HG03520 (cell line): ENCODE results near the gene COPB1.

ENCODE experiments used
- ATAC-seq: cut with Tn5 transposase; IDR thresholded peaks from one replicate; pipeline ENCODE4 v1.9.1; 2021; ENCODE audit warnings: mild to moderate bottlenecking, moderate library complexity; ENCODE audit not compliant: unreplicated experiment

The COPB1 gene

DNA sequence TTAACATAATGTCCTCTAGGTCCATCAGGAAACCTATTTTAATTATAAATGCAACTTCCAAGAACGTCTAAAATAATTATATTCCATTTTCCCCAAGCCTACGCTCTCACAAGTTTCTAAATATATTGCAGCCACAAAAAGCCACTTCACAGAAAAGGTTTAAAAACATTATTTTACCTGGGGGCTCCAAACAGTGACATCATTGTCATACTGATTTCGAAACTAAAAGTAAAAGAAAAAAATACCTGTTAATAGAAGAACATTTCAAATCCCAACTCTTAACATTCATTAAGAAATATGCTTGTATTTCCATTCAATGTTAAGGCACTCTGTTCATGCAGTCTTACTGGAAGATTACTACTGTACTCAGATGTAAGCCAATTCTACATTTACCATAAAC, 19.2 kb upstream of the COPB1 start:
- ATAC-seq, result no peak

DNA sequence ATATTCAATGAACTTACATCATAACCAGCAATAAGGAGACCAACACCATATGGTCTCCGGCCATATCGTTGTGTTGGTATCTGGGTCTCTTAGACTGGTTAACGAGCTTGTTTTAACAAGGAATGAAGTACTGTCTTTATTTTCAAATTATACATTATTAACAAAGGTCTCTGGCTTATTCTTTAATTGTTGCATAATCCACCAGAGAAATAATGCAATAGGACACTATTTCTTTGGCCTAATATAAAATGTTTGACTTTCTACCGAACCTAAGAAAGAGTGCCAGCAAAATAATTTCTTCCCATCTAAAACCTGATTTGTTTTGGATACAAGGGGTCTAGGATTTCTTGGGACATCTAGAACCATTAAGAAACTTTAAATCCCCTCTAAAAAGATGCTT, 14.2 kb upstream of the COPB1 start:
- no peak for ATAC-seq

DNA sequence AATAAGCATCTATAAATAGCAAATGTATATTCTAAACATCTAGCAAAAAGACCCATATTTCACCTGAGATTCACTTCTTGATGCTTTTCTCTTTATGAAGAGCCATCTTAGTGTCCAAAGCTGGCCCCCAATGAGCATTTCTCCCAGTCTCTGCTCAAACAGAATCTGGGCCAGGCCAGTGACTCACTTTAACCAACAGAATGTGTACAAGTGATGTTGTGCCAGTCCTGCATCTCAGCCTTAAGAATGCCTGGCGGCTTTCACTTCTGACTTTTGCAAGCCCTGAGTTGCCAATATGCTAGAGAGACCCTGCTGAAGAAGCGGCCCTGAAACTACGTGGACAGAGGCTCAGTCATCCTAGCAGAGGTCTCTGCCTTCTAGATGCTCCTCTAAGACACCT, 6.9 kb upstream of the COPB1 start:
- ATAC-seq, result no peak

DNA sequence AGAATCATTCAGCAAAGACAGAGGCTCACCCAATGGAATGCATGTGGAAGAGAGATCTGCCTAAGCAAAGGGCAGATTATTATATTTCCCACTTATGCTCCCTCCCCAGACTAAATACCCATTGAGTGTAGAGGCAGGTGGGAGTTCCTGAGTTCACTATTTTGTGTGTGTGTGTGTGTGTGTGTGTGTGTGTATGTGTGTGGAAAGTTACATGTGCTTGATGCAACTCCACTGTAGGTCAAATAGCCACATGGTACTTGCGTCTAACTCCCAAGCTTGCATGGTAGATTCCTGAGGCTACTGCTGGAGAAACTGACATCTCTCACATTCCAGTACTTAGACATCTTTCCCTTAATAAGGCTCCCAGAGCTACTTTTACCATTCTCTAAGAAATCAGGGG, 3.4 kb upstream of the COPB1 start:
- ATAC-seq, result no peak

DNA sequence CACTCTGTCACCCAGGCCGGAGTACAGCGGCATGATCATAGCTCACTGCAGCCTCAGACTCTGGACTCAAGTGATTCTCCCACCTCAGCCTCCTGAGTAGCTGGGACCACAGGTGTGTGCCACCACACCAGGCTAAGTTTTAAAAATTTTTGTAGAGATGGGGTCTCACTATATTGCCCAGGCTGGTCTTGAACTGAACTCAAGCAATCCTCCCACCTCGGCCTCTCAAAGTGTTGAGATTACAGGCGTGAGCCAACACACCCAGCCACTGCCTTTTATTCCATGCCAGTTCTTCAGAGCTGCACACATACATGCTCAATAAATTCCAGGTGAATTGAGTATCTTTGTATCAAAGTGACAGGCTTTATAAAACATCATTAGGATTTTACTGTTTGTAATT, 2.4 kb upstream of the COPB1 start:
- no peak for ATAC-seq

DNA sequence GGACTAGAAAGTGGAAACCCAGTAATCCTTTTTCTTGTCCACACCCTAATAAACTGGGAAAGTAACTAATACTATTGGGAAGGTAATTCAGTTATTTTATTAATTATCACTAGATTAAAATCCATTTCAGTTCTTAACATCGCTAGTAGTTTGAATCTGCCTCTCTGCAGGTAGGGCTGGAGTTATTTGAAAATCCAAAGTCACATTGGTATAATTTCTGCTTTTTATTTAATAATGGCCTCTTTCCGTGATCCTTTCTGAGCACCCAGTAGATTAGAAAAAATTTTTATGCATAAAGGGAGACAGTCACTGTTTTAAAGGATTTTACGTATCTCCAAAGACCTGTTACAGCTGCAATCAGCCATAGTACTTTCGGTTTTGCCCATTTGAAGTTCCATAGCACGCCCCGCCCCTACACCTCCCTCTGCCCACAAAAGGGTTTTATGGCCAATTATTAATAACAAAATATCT, 605 bp upstream of the COPB1 start:
- ATAC-seq, result peak; percentile 52

DNA sequence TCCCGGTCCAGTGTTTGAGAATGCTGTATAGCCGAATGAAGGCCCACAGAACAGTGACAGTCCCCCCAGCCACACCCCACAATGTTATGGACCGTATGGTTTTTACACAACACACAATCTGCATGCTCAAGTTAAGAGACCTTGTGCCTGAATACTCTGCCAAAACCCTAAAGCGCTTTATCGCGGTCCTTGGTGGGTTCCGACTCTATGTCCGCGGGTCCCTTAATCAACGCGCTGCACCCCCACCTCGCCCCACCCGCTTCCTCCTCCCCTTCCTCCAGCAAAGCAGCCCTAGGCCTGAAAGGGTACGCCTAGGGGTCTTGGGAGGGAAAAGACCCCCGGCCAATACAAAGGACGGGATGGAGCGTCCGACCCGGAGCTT, 442 bp downstream of the COPB1 start:
- peak; percentile 2 for ATAC-seq

DNA sequence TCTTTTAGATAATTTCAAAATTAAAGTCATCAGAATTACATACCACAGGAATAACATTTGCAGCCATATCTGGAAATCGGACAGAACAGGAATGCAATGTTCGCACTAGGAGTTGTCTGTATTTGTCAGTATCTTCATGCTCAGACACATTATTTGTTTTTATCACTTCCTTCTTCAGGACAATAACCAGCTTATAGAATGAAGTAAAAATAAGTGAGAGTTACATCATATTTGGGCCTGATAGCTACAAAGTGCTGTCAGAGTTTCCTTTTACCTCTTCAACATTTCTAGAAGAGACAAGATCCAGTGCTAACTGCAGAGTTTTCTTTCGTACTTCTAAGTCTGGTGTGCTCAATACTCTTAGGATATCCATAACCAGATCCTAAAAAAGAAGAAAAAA, 18.9 kb downstream of the COPB1 start:
- ATAC-seq, result no peak

DNA sequence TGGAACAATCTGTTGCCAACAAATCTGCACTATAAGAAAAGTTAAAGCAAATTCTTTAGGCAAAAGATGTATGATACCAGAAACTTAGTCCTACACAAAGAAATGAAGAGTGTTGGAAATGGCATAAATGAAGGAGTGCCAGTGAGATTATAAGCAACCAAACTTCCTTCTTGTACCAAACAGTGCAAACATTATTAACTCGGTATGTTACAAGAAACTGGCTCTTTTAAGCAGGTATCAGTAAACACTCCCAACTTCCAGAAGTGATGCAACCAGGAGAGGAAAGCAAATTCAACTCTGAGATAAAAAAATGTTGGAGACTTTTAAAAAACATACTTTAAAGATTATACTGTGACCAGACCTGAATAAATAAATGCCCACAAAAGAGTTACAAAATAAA, 28.5 kb downstream of the COPB1 start:
- no peak for ATAC-seq

DNA sequence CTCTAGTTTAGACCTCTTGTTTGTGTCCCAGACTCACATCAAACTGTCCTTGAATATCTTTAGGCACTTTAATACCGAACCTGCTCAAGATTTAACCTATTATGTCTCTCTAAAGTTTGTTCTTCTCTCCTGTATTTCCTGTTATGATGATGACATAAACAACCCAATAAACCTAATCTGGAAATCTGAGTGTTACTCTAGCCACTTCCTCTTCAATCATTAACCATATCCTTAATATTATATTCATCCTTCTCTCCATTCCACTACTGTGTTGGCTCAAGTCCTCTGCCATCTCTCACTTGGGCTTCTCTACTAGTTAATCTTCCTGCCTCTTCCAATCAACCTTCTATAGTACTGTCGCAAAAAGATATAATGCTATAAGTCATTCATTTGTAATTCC, 36.0 kb downstream of the COPB1 start:
- ATAC-seq, result no peak

DNA sequence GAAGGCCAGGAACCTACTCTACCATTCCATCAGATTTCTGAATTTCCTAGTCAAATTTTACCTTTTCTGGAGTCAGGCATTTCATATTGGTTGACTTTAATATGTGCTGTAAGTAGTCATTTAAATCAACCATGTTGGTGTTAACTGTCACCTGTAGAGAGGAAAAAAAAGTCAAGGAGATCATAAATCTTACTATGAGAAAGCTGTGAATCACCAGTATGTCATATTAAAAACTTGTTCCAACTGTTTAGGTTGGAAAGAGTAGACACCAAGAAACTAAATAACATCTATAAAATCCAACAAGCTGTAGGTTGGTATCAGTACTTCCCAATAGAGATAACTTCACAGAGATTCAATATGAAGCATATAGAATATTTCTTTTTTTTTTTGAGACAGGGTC, 39.5 kb downstream of the COPB1 start:
- no peak for ATAC-seq

DNA sequence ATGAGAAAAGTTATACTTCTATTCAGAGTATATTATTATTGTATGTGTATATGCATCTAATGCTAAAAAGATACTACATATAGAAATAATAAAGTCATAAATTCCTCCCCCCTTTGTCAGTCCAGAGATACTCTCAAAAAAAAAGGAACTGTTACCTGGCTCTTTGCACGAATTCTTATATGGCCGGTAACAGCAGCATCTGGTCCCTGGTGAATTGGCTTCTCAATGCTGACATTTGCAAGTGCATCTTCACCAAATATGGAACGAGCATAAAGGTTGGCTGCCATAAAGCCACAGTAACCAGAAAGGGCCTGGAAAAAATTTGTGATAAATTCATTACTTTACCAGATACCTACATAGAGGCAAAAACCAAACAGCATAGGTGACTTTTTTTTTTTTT, 41.2 kb downstream of the COPB1 start:
- ATAC-seq, result no peak

DNA sequence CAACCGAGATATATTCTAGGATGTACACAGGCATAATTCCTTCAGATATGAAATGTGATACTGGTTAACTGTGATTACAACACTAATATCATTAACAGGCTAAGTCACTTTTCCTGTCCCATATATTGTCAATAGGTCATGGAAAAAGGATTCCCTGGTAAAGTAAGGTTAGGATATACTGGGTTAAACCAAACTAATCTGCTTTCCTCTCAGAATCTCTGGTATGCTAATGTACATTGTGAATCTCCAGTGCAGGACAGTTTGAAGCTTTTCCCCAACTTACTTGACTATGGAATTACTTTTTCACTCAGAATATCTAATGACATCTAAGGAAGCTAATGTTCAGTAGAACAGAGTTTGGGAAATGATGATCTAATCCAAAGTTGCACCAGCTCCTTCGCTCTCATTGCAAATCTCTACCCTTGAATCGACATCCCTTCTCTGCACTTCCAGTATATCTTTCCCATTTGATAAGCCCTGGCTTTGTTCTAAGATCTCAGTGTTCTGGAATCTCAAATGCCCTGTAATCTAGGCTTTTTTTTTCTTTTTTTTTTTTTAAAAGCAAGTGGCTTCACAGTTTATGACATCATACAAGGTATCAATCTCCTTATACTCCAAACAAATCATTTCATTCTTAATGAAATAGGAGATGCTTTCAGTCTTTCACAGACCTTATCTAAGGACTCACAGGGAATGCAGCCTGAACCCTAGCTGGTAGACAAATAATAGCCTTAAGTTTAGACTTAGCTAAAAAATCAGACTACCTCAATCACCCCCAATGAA, 43.8 kb downstream of the COPB1 start:
- no peak for ATAC-seq

DNA sequence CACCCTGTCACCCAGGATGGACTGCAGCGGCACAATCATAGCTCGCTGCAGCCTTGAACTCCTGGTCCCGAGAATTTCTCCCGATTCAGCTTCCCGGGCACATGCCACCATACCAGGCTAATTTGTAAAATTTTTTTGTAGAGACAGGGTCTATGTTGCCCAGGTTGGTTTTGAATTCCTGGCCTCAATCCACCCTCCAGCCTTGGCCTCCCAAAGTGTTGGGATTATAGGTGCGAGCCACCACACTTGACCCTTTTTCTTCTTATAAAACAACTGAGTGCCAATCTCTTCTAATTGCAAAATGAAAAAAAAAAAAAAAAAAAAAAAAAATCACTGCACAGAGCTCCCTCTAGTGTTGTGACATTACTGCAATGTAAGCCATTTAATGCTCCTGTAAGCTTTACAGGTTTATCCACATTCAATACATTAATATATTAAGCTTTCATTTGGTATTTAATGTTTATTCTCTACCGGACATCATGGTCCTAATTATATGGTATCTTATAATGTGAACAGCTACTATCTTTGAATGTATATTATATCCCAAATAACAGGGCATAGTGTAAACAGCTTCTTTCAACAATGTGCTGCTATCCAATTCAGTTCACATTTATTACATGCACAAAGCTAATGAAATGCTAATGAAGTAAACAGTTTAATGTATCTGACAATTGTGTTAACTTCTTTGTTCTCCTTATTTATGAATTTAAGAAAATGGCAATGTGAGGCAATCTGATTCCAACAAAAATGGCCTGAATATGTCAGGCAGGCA, 44.6 kb downstream of the COPB1 start:
- no peak for ATAC-seq

DNA sequence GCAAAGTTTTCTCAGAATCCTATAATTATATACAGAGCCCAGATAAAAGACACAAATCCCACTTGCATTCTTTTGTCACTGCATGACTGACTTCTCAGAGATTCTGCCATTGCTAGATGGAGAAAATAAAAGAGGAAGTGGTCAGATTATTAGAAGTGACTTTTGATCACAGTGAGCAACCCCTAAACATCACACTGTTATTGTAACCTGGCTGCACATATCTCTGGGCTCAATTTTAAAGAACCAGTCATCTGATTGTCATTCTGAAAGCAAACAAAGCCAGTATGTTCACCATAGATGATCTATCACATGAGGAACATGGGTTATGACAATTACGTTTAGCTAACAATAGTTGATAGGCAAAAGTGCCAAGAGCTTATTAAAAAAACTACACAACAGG, 47.8 kb downstream of the COPB1 start:
- ATAC-seq, result peak; percentile 67

DNA sequence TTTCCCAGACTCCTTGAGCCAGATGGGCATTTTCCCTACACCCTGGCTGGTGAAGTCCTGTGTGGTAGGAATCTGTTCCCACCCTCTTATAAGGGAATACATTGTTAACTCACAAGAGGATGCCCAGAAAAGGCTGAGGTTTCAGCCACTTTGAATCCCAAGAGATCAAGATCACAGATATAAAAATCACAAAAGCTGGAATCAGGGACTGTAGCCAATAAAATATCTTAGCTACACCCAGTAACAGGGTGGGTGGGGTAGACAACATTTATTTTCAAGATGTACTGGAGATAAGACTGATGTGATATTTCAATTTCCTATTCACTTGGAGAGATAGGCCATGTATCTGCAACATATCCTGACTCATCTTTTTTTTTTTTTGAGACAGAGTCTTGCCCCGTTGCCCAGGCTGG, 50.3 kb downstream of the COPB1 start:
- no peak for ATAC-seq

DNA sequence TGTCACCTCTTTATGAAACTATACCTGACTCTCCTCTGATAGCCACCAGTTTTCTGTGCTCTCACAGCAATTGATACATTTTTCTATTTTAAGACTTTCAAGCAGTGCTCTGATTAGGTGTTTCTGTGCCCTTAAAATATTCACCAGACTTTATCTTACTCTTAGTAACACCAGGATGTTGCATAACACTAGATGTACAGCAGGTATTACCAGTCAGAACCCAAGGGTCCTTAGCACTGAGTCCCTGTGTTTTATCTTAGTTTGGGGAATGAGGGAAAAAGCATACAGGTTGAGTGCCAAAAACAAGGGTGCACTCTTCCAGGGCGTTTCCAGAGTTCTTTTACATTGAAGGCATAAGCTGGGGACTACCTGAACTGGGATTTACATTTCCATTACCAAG, 51.4 kb downstream of the COPB1 start:
- ATAC-seq, result no peak

DNA sequence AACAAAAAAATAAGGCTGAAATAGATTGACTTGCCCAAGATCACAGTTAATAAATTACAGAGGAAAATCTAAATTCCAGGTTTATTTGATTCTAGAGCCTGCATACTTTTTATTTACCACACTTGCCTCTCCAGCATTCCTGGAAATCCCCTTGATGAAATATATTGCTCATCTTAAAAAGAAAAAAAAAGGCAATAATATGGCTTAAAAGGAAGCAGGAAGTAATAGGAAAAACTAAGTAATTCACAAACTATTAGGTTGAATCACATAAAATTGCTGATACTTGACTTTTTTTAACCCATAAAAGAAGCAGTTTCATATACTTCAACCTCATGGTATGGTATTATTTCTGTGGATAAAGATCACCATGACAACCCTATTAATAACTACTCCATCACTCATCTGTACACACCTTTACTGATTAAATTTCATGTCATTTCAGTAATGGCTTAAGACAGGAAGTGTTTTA, 52.9 kb downstream of the COPB1 start:
- ATAC-seq, result peak; percentile 47

DNA sequence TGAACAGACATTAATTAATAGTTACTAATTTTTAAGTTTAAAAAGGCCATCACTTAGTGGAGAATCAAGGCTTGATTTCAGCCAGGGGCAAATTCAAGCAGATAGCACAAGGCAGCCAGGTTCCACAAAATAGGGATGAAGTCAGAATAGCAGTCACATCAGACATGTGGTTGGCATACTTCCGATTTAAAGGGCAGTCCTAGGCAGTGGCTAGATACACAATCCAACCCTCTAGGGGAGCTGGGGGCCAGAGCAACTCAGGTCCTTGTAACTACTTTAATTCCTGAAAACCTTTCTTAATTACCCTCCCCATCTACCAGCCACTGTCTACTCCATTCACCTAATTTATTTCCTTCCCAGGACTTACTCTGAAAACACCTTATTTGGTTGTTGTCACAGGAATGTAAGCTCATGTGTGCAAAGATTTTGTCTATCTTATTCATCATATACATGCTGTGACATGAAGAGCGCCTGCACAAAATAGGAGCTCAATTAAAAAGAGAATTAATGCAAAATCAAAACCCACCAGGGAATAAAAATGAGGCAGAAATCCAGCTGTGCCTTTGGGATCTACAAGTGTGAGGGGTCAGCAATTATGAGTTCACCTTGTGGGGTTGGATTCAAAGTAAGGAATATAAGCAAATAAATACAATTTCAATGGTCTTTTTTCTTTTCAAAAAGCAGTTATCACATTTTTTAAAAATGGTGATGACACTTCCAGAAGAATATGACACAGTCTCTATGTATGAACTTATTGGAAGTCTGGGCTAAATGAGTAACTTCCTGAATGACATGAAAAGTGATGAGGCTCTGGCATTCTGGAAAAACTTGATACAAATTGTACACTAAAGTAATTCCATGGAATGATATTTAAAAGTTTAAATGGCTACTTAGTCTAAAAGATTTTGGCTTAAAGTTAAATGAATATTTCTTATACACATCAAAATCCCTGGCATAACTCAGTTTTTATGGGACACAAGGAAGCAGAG, 53.8 kb downstream of the COPB1 start:
- no peak for ATAC-seq

DNA sequence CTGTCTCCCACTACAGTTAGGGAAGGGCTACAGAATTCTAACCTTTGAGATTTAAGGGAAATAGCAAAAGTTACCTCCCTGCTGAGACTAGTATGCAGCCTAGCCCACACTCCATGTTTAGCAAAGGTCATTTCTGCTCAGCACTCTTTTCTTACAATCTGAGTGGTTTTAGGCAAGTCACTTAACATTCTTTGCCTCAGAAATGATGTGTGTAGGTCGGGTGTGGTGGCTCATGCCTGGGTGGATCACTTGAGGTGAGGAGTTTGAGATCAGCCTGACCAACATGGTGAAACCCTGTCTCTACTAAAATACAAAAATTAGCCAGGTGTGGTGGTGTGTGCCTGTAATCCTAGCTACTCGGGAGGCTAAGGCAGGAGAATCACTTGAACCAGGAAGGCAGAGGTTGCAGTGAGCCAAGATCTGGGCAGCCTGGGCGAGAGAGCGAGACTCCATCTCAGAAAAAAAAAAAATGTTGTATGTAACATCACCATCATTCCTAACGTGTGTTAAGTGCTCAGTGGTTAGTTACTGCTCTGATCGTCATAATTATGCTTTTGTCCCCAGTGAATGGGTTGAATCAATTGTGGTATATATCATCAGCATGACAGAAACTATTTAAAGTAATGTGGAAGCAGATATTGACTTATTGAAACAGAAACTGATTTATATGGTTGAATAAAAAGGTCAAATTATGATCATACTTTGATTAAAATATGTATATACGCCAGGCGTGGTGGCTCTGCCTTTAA, 55.0 kb downstream of the COPB1 start:
- no peak for ATAC-seq
